Colonic mucosa (tissue), 4 donors: ENCODE data around the gene PAK3. TPM values are rescaled to one million over a fixed set of nuclear protein-coding genes. Genes with fewer than 3 reads are reported as not detected.

Source experiments
- DNase-seq: peaks from one replicate; pipeline ENCODE4 v3.0.0-alpha.2; 2020
- H3K27ac ChIP-seq: fragments of 200-600 bp; one replicate; pipeline ENCODE4 v1.8.0; 2021
- H3K27me3 ChIP-seq: fragments of 200-600 bp; one replicate; pipeline ENCODE4 v1.8.0; 2021
- H3K36me3 ChIP-seq: fragments of 200-600 bp; one replicate; pipeline ENCODE4 v1.8.0; 2021
- H3K4me1 ChIP-seq: fragments of 200-600 bp; one replicate; pipeline ENCODE4 v1.8.0; 2021; ENCODE audit warnings: mild to moderate bottlenecking
- H3K4me3 ChIP-seq: fragments of 200-600 bp; one replicate; pipeline ENCODE4 v1.8.0; 2021
- H3K9ac ChIP-seq, 2 donors: one replicate each; pipeline ENCODE4 v1.7.0; 2013; ENCODE audit warnings: control low read depth in 2 of 2, low read depth in 2 of 2, low read length in 2 of 2
- H3K9me3 ChIP-seq: fragments of 200-600 bp; one replicate; pipeline ENCODE4 v1.8.0; 2021
- intact Hi-C: fragments of 100-400 bp; cut with DNase I; formaldehyde crosslinking; loops from one replicate; pipeline ENCODE4 v1.14.1; 2022
- total RNA-seq, 2 donors: library from RNA; stranded (reverse); fragmentation: NEBNext Ultra II Directional in 1 of 2; extraction: Animal tissue kit (Norgen Biotek cat#: 25700) in 1 of 2; gene quantifications; one replicate each; pipeline ENCODE4 v1.2.1, GENCODE V29; 2021
- TF ChIP-seq, protein P1 (sequence below): fragments of 200-600 bp; IDR thresholded peaks from one replicate; pipeline ENCODE4 v1.8.0; 2022; ENCODE audit warnings: antibody characterized with exemption, mild to moderate bottlenecking
- donor health status: healthy.
- donor health status: DM: no; HTN: no; CAD: no.
- donor health status: DM: no; HTN: no; CAD: no.

The PAK3 gene
- total RNA-seq, 2 donors from 2014 or later = 0.25 to 0.66 TPM

DNA sequence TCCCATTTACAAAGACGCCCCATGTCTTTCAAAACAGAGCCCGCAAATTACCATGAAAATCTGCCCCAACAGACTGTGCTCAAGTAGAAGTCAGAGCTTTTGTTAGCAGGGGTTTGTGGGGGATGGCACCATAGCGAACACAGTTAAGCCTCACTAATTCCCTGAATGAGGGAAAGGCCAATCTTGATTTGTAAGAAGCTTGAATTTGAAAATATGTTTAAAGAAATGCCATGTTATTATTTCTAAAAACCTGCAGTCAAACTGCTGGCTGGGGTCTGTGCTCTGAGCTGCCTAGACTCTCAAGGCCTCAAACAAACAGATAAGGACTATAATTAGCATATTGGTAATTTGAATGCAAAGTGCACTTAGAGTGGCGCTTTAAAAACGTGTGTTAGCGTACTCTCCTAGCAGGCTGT, 9.4 kb upstream of the PAK3 start:
- H3K9me3 ChIP-seq = no peaks in the 10 kb centered on the region
- intact Hi-C loops = no loop called here
- no peak overlapping the region for H3K9ac ChIP-seq
- no peak overlapping the region for H3K27ac ChIP-seq
- TF ChIP-seq, protein P1, sequence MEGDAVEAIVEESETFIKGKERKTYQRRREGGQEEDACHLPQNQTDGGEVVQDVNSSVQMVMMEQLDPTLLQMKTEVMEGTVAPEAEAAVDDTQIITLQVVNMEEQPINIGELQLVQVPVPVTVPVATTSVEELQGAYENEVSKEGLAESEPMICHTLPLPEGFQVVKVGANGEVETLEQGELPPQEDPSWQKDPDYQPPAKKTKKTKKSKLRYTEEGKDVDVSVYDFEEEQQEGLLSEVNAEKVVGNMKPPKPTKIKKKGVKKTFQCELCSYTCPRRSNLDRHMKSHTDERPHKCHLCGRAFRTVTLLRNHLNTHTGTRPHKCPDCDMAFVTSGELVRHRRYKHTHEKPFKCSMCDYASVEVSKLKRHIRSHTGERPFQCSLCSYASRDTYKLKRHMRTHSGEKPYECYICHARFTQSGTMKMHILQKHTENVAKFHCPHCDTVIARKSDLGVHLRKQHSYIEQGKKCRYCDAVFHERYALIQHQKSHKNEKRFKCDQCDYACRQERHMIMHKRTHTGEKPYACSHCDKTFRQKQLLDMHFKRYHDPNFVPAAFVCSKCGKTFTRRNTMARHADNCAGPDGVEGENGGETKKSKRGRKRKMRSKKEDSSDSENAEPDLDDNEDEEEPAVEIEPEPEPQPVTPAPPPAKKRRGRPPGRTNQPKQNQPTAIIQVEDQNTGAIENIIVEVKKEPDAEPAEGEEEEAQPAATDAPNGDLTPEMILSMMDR = no peak
- no peaks in the 10 kb centered on the region for H3K36me3 ChIP-seq
- H3K4me1 ChIP-seq = no peaks in the 10 kb centered on the region
- H3K4me3 ChIP-seq = no peak overlapping the region
- DNase-seq = no peak
- H3K27me3 ChIP-seq = peaks cover 8% of the 10 kb centered on the region

DNA sequence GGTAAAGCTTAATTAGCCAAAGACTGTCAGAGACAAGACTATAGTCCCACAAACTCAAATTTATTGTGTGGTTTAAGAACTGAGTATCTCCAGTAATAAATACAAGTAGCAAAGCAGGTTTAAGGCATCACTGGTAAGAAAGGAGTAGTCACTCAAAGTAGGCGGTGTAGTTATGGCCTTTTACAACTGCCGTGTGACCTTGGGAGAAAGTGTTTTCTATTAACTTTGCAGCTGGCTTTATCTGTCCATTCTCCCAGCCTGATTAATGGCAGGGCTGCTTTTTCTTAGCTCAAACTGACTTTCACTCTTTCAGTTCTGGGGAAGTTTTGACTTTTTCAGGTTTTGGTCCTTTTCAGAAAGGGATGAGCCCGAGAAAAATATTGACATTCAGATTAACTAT, 7.4 kb upstream of the PAK3 start:
- Histone ChIP-seq H3K4me1 (no peaks in the 10 kb centered on the region), H3K9me3 (no peaks in the 10 kb centered on the region), H3K36me3 (no peaks in the 10 kb centered on the region), H3K27ac (no peak overlapping the region), H3K27me3 (peaks cover 15% of the 10 kb centered on the region), H3K9ac (no peak overlapping the region), H3K4me3 (no peak overlapping the region)
- intact Hi-C loops = no loop called here
- TF ChIP-seq, protein P1 = no peak
- DNase-seq = no peak

DNA sequence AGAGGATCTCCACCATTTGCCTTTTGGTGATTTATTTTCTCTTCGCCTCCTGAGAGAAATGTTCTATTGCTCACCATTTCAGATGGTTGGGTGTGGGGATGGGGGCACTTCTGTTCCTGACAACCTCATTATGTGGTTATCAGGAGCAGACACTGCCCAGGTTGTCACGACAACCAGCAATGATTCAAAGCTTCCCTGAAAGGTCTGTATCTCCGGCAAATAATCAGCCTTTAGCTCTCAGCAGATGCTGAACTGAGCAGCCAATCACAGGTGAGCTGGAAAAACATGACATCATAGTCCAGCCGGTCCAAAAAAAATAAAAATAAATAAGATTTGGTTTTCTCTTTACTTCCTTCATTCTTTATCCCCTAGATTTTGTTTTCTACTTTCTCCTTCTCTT, 5.5 kb upstream of the PAK3 start:
- TF ChIP-seq, protein P1 = no peak
- H3K4me3 ChIP-seq = no peak overlapping the region
- no peak overlapping the region for H3K9ac ChIP-seq
- H3K9me3 ChIP-seq = no peaks in the 10 kb centered on the region
- intact Hi-C loops = loop anchor here (10.0 kb wide), 1 partner anchor 236 kb away; no protein-coding TSS in a partner anchor
- H3K27ac ChIP-seq = no peak overlapping the region
- no peaks in the 10 kb centered on the region for H3K4me1 ChIP-seq
- peaks cover 15% of the 10 kb centered on the region for H3K27me3 ChIP-seq
- no peaks in the 10 kb centered on the region for H3K36me3 ChIP-seq
- DNase-seq = no peak

DNA sequence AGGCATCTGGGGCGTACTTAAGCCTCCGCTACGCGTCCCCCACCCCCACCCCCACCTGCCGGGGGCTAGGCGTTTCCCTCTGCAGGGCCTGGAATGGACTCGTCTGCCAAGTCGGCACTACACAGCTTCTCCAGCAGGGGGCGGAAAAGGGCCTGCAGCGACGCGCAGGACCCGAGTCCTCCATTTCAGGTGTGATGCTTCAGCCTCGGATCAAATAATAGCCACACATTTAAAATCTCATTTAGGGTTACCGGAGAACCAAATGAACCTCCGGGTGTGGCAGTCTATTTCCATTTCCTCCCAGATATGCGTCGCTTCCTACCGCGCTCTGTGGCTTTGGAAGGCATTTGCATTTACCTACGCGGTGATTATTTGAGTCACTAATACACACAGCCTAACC, 2.9 kb downstream of the PAK3 start:
- H3K27me3 ChIP-seq = peaks cover 7% of the 10 kb centered on the region
- no peaks in the 10 kb centered on the region for H3K9me3 ChIP-seq

DNA sequence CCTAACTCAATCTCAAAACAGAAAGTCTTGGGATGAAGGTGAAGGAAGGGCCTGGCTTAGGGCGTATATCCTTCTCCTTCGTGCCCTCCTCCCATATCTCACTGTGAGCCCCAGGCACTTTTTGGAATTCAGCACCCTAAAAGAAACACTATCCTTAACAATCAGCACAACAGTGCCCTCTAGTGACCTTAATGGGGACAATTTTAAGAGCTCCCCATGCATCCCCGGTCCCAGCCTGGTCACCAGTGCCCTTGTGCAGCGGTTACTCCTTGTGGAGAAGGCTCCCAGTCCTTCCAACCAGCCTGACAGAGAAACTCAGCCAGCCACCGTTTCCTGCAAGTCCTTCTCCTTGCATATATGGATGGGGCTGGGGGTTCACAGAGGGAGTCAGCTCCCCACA, 4.2 kb downstream of the PAK3 start:
- peaks cover 3% of the 10 kb centered on the region for H3K4me1 ChIP-seq
- DNase-seq = peak; percentile 27
- H3K4me3 ChIP-seq = no peak overlapping the region
- peaks cover 7% of the 10 kb centered on the region for H3K27me3 ChIP-seq
- no peak overlapping the region for H3K27ac ChIP-seq
- H3K9me3 ChIP-seq = no peaks in the 10 kb centered on the region
- H3K9ac ChIP-seq = no peak overlapping the region
- TF ChIP-seq, protein P1 = peak; percentile 27
- H3K36me3 ChIP-seq = no peaks in the 10 kb centered on the region
- intact Hi-C loops = no loop called here

More for the DNA sequence above, 2.9 kb downstream of the PAK3 start:
- Histone ChIP-seq H3K4me1 (peaks cover 3% of the 10 kb centered on the region), H3K9ac (no peak overlapping the region), H3K4me3 (no peak overlapping the region), H3K27ac (no peak overlapping the region), H3K36me3 (no peaks in the 10 kb centered on the region)
- intact Hi-C loops = loop anchor here (10.0 kb wide), 1 partner anchor 244 kb away; no protein-coding TSS in a partner anchor
- DNase-seq = peak; percentile 53
- TF ChIP-seq, protein P1 = peak; percentile 79

DNA sequence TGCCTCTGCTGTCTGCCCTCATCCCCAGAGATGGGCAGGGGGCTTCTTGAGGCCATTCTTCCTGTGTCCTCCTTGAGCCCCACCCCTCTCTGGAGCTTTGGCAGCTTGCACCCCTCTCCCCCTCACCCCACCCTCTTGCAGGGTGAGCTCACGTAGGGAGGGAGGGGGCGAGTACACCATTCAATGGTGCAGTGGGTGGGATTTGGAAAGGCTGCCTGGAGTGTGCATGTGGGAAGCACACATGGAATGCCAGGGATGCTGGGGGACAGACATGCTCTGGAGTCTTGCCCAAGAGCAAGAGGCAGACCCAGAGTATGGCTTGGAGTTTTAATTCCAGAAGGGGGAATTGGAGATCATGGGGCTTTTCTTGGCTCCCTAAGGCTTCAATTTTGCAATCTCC, 5.6 kb downstream of the PAK3 start:
- no peak for DNase-seq
- H3K4me3 ChIP-seq = no peak overlapping the region
- no peaks in the 10 kb centered on the region for H3K9me3 ChIP-seq
- intact Hi-C loops = no loop called here
- H3K9ac ChIP-seq = no peak overlapping the region
- H3K27me3 ChIP-seq = no peaks in the 10 kb centered on the region
- H3K36me3 ChIP-seq = no peaks in the 10 kb centered on the region
- H3K4me1 ChIP-seq = peaks cover 3% of the 10 kb centered on the region
- TF ChIP-seq, protein P1 = no peak
- H3K27ac ChIP-seq = no peak overlapping the region
